ENCODE measurements around the gene AKAP8L.
"Not testable (repeated sequence)": the region's sequence is repeated elsewhere in the genome, so short reads cannot be mapped to it uniquely, and the experiment has no call there.

AKAP8L gene

GRCh38 chr19:15369594-15369891 is 49.2 kb downstream of the AKAP8L start:
- no peak for DNase-seq (ENCODE audit: low read depth, low spot score)
- H3K4me3 ChIP-seq (ENCODE audit: low read length) = no peak overlapping the region

GRCh38 chr19:15368798-15369593 is 49.8 kb downstream of the AKAP8L start:
- no peak for DNase-seq (ENCODE audit: low read depth, low spot score)
- no peak overlapping the region for H3K4me3 ChIP-seq (ENCODE audit: low read length)

- no peak overlapping the region for H3K4me3 ChIP-seq (ENCODE audit: low read length)
- no peak for DNase-seq (ENCODE audit: low read depth, low spot score)
Measured at GRCh38 chr19:15368051-15368632, 50.6 kb downstream of the AKAP8L start.

GRCh38 chr19:15367439-15367838 is 51.3 kb downstream of the AKAP8L start:
- no peak for DNase-seq (ENCODE audit: low read depth, low spot score)
- no peak overlapping the region for H3K4me3 ChIP-seq (ENCODE audit: low read length)

GRCh38 chr19:15365264-15365663 is 53.5 kb downstream of the AKAP8L start:
- no peak overlapping the region for H3K4me3 ChIP-seq (ENCODE audit: low read length)
- DNase-seq (ENCODE audit: low read depth, low spot score) = no peak

- not testable (repeated sequence) for DNase-seq (ENCODE audit: low read depth, low spot score); H3K4me3 ChIP-seq (ENCODE audit: low read length)
Measured at GRCh38 chr19:15363791-15364190, 55.0 kb downstream of the AKAP8L start.

- DNase-seq (ENCODE audit: low read depth, low spot score); H3K4me3 ChIP-seq (ENCODE audit: low read length): not testable (repeated sequence)
Measured at GRCh38 chr19:15363048-15363447, 55.7 kb downstream of the AKAP8L start.

GRCh38 chr19:15360015-15360414 is 58.8 kb downstream of the AKAP8L start:
- not testable (repeated sequence) for DNase-seq (ENCODE audit: low read depth, low spot score); H3K4me3 ChIP-seq (ENCODE audit: low read length)

GRCh38 chr19:15358918-15359317 is 59.9 kb downstream of the AKAP8L start:
- no peak overlapping the region for H3K4me3 ChIP-seq (ENCODE audit: low read length)
- DNase-seq (ENCODE audit: low read depth, low spot score) = no peak

GRCh38 chr19:15357906-15358305 is 60.9 kb downstream of the AKAP8L start:
- no peak for DNase-seq (ENCODE audit: low read depth, low spot score)
- H3K4me3 ChIP-seq (ENCODE audit: low read length) = no peak overlapping the region

GRCh38 chr19:15354566-15355296 is 64.1 kb downstream of the AKAP8L start:
- DNase-seq (ENCODE audit: low read depth, low spot score) = no peak

GRCh38 chr19:15353908-15354307 is 64.9 kb downstream of the AKAP8L start:
- no peak overlapping the region for H3K4me3 ChIP-seq (ENCODE audit: low read length)
- no peak for DNase-seq (ENCODE audit: low read depth, low spot score)

More at GRCh38 chr19:15354566-15355296, 64.1 kb downstream of the AKAP8L start:
- H3K4me3 ChIP-seq (ENCODE audit: low read length) = no peak overlapping the region

GRCh38 chr19:15352535-15352934 is 66.3 kb downstream of the AKAP8L start:
- DNase-seq (ENCODE audit: low read depth, low spot score); H3K4me3 ChIP-seq (ENCODE audit: low read length): not testable (repeated sequence)

- DNase-seq (ENCODE audit: low read depth, low spot score); H3K4me3 ChIP-seq (ENCODE audit: low read length): not testable (repeated sequence)
Measured at GRCh38 chr19:15341328-15341727, 77.5 kb downstream of the AKAP8L start.

- no peak for DNase-seq (ENCODE audit: low read depth, low spot score)
- H3K4me3 ChIP-seq (ENCODE audit: low read length) = no peak overlapping the region
Measured at GRCh38 chr19:15340086-15340485, 78.7 kb downstream of the AKAP8L start.

GRCh38 chr19:15337202-15337601 is 81.6 kb downstream of the AKAP8L start:
- no peak overlapping the region for H3K4me3 ChIP-seq (ENCODE audit: low read length)
- DNase-seq (ENCODE audit: low read depth, low spot score) = no peak

- DNase-seq (ENCODE audit: low read depth, low spot score); H3K4me3 ChIP-seq (ENCODE audit: low read length): not testable (repeated sequence)
Measured at GRCh38 chr19:15335992-15336391, 82.8 kb downstream of the AKAP8L start.

GRCh38 chr19:15332311-15332996 is 86.3 kb downstream of the AKAP8L start, which contains the start of gene BRD4:
Gene BRD4 (minus strand): TSS chr19:15332539. CDS start chr19:15273099, 59,440 bp downstream.
- peak; percentile 33 for DNase-seq (ENCODE audit: low read depth, low spot score)
- H3K4me3 ChIP-seq (ENCODE audit: low read length) = peak within 1 kb of the TSS; percentile 94
